H1 (cell line): ENCODE measurements around the gene RNF152. TPM values are rescaled to one million over a fixed set of nuclear protein-coding genes. Genes with fewer than 3 reads are reported as not detected.

Experiments used
- BRCA1 ChIP-seq: IDR thresholded peaks from 2 replicates; pipeline ENCODE4 v1.6.1; 2012; ENCODE audit warnings: low read depth, low read length, improper control_type of control experiment
- CREB1 ChIP-seq: IDR thresholded peaks from 2 replicates; pipeline ENCODE4 v1.6.1; 2012; ENCODE audit warnings: inconsistent platforms
- CTCF ChIP-seq, 3 experiments: IDR thresholded peaks; 1 replicate in 2 of 3; 2 replicates in 1 of 3; pipeline versions ENCODE4 v1.5.1 to v1.6.1; 2011; ENCODE audit warnings: low read length in 3 of 3, mild to moderate bottlenecking in 3 of 3, inconsistent platforms in 2 of 3, low read depth in 1 of 3, moderate library complexity in 1 of 3; ENCODE audit not compliant: insufficient read depth in 1 of 3; ENCODE audit errors: control extremely low read depth in 1 of 3
- SIRT6 ChIP-seq: IDR thresholded peaks from one replicate; pipeline ENCODE4 v1.7.1; 2012; ENCODE audit warnings: low read length, inconsistent platforms
- SP1 ChIP-seq: IDR thresholded peaks from 2 replicates; pipeline ENCODE4 v1.6.1; 2011; ENCODE audit warnings: low read depth, low read length
- SUZ12 ChIP-seq: fragments of 200-600 bp; sonication (generic); IDR thresholded peaks from 2 replicates; pipeline ENCODE4 v1.6.1; 2012; ENCODE audit warnings: mild to moderate bottlenecking, inconsistent platforms, low read length, moderate library complexity, mixed read lengths
- polyA plus RNA-seq, 7 experiments: library from polyadenylated mRNA; depleted of rRNA in 3 of 7; stranded (reverse) in 5 of 7; unstranded in 2 of 7; fragments of >200 nt in 5 of 7; fragments of 200-250 nt in 2 of 7; gene quantifications; 1 replicate in 5 of 7; 2 replicates in 1 of 7; 4 replicates in 1 of 7; pipeline versions ENCODE4 v1.2.1 to v1.2.3, GENCODE V29; 2011 to 2013; ENCODE audit warnings: missing spikeins in 2 of 7, mixed read lengths in 2 of 7
- total RNA-seq: library from RNA; stranded (reverse); fragmentation: NEBNext Ultra II Directional; extraction: Animal tissue kit (Norgen Biotek cat#: 25700); gene quantifications from 2 replicates; pipeline ENCODE4 v1.2.1, GENCODE V29; 2021
- TF ChIP-seq, protein P1 (sequence below): IDR thresholded peaks from 2 replicates; pipeline ENCODE4 v1.6.1; 2011; ENCODE audit warnings: low read length, improper control_type of control experiment

The RNF152 gene
- total and polyA plus RNA-seq, 2 of the 8 experiments (the other 6 are each of a cell fraction or from before 2014, with no cell fraction given), result 1.1 to 2.7 TPM

DNA sequence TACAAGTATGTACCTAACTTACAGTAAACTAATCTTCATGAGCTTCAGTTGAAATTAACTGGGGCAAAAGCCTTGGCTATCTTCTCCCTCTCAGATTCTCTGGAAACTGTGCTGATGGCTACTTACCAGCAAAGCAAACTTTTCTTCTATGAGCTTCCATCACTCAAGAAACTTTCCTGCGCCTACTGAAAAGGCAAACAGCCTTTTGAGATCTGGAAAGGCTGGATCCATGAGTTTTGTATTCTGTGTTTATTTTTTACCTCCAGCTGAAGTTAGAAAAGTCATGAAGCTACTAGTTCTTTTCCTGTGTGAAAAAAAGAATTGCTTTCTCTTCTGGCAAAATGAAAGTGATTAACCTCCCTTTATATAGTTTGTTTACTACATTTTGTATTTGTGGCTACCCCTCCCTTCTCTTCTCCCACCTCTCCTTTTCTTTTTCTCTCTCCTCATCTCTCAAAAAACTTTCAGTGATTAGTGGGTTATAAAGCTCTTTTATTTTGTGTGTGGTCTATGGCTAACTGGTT, 49.2 kb upstream of the RNF152 start (continued):
- TF ChIP-seq CTCF (IDR thresholded peaks at IDR 0.05; ENCODE audit: control extremely low read depth in 1 of 3, insufficient read depth in 1 of 3, low read depth in 1 of 3, low read length in 3 of 3) (no peak), SP1 (no peak), SIRT6 (no peak), BRCA1 (no peak), SUZ12 (no peak), CREB1 (no peak)
- TF ChIP-seq, protein P1, sequence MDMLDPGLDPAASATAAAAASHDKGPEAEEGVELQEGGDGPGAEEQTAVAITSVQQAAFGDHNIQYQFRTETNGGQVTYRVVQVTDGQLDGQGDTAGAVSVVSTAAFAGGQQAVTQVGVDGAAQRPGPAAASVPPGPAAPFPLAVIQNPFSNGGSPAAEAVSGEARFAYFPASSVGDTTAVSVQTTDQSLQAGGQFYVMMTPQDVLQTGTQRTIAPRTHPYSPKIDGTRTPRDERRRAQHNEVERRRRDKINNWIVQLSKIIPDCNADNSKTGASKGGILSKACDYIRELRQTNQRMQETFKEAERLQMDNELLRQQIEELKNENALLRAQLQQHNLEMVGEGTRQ, result no peak
